Measurements from ENCODE around the gene IRF7.
A peak's percentile ranks its signal among the peaks of the same experiment; 100 is the strongest.
"Not testable (repeated sequence)": the region's sequence is repeated elsewhere in the genome, so short reads cannot be mapped to it uniquely, and the experiment has no call there.

The IRF7 gene

DNA sequence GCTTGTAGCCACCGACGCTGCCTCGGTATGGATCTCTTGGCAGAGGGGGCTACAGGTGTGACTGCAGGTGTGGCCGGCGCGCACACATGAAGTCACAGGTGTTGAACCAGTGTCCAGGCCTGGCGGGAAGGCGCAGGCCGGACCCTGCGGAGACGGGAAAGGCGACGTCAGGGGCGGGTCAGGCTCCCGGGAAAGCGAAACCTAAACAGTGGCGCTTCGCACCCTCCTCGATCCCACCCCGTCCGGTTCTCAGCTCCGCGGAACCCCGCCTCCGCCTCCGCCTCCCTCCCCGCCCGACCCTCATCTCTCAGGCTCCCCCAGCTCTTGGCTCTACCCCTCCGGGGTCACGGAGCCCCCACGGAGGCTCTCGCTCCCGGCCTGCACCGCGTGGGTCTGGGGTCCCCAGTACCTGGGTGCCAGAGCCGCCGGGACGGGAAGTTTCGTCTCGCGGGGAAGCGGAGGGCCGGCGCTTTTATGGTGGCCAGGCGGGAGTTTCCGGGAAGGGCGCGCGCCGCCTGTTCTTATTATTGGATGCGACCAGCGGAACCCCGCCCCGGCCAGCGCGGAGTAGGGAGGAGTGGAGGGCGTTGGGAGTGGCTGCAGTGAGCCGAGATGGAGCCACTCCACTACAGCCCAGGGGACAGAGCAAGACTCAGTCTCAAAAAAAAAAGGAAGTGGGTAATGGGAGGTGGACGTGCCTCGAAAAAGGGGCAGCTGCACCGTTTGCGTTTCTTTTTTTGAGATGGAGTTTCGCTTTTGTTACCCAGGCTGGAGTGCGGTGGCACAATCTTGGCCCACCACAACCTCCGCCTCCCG, at the start of gene IRF7:
Gene IRF7 (minus strand): TSS at position 447 of the 816 bp plus-strand sequence. CDS start 586 bp downstream, outside the sequence.
- DNase-seq (ENCODE audit: low read depth in 2 of 2), result peak; percentile 76 to 86

- no peak for DNase-seq (ENCODE audit: low read depth in 2 of 2)
These were observed 49.4 kb upstream of the IRF7 start for GRCh38 chr11:665062-665703.

- DNase-seq (ENCODE audit: low read depth in 2 of 2), result peak; percentile 27 to 34
These were observed 47.0 kb upstream of the IRF7 start for GRCh38 chr11:662689-663274.

- no peak for DNase-seq (ENCODE audit: low read depth in 2 of 2)
These were observed 45.1 kb upstream of the IRF7 start for GRCh38 chr11:660681-661444.

GRCh38 chr11:660281-660680, 44.5 kb upstream of the IRF7 start:
- DNase-seq (ENCODE audit: low read depth in 2 of 2), result no peak

DNA sequence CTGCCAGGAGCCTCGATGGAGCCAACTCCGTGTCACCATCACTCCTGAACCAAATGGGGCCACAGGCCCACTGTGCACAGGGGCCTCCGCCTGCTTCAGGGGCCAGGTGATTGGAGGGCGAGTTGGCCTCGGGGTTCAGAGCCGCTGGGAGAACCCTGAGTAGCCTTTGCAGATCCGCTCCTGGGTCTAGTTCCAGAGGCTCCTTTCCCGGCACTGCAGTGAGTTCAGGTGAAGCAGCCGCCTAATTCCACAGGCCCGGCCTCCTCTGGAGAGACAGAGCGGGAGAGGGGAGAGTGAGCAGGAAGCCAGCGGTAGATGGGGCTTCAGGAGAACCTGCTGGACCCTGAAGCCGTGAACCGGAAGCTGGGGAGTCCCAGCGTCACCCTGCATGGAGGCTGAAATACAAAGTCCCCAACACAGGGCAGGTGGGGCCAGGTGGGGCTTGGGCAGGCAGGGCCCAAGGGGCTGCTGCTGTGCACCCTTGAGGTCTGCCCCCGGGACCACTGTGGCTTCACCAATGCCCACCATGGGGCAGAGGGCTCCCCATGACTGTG, 43.9 kb upstream of the IRF7 start:
- DNase-seq (ENCODE audit: low read depth in 2 of 2), result no peak

GRCh38 chr11:657691-658126, 42.0 kb upstream of the IRF7 start:
- DNase-seq (ENCODE audit: low read depth in 2 of 2), result no peak

DNA sequence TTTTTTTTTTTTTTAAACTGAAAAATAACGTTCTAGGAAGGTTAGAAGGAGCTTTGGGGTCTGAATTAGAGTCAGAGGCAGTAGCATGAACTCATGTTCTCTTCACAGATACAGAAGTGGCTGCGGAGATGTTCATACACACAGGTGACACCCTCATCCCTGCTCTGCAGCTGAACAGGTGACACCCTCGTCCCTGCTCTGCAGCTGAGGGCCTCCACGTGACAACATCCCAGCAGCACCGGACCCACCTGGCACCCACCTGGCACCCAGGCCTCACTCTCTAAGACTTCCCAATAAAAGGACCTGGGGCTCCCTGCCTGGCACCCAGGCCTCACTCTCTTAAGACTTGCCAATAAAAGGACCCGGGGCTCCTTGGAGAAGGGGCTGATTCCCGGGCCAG, 41.1 kb upstream of the IRF7 start:
- no peak for DNase-seq (ENCODE audit: low read depth in 2 of 2)

DNA sequence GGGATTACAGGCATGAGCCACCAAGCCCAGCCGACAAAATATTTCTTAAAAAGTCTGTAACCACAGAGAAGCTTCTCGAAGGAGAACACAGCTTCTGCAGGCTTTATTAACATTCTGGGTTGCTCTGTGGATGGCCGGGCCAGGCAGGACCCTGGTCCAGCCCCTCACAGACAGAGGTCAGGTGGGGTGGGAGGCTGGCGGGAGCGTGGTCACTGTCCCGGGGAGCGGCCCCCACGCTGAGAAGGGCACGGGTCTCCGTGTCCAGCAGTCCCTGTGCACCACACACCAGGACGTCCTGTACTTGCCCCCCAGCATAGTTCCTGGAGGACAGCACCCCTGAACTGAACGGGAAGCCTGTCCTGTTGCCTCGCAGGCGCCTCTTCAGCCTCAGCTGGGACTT, 40.7 kb upstream of the IRF7 start:
- no peak for DNase-seq (ENCODE audit: low read depth in 2 of 2)

GRCh38 chr11:655036-655726, 39.4 kb upstream of the IRF7 start:
- no peak for DNase-seq (ENCODE audit: low read depth in 2 of 2)

- DNase-seq (ENCODE audit: low read depth in 2 of 2), result not testable (repeated sequence)
These were observed 38.7 kb upstream of the IRF7 start for GRCh38 chr11:654444-654843.

GRCh38 chr11:653837-654236, 38.1 kb upstream of the IRF7 start:
- DNase-seq (ENCODE audit: low read depth in 2 of 2), result no peak

DNA sequence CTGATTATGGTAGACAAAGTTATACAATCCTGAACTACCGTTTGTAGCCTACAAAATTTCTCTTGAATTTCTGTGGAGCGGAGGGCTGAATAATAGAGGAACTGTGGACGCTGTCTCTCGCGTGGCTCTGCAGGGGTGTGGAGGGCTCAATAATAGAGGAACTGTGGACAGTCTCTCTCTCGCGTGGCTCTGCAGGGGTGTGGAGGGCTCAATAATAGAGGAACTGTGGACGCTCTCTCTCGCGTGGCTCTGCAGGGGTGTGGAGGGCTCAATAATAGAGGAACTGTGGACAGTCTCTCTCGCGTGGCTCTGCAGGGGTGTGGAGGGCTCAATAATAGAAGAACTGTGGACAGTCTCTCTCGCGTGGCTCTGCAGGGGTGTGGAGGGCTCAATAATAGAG, 37.4 kb upstream of the IRF7 start:
- not testable (repeated sequence) for DNase-seq (ENCODE audit: low read depth in 2 of 2)

DNA sequence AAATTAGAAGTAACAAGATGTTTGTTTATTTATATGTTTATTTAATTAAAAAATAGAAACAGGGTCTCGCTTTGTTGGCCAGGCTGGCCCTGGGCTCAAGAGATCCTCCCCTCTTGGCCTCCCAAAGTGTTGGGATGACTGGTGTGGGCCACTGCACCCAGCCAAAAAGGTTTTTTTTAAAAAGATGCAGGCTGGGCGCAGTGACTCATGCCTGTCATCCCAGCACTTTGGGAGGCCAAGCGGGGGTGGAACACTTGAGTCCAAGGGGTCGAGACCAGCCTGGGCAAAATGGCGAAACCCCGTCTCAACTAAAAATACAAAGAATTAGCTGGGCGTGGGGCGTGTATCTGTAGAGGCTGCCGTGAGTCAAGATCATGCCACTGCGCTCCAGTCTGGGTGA, 34.7 kb upstream of the IRF7 start:
- no peak for DNase-seq (ENCODE audit: low read depth in 2 of 2)

DNA sequence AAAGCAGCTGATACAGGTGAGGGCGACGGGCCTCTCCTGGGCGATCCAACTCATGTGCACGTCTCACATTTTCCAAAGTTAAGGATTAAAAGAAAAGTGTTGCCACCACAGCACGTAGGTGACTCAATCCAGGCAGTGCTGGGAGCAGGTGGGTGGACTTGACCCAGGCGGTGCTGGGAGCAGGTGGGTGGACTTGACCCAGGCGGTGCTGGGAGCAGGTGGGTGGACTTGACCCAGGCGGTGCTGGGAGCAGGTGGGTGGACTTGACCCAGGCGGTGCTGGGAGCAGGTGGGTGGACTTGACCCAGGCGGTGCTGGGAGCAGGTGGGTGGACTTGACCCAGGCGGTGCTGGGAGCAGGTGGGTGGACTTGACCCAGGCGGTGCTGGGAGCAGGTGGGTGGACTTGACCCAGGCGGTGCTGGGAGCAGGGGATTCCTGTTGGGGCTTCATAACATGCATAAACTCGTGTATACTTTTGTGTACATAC, 32.0 kb upstream of the IRF7 start:
- DNase-seq (ENCODE audit: low read depth in 2 of 2), result not testable (repeated sequence)

GRCh38 chr11:646214-646613, 30.5 kb upstream of the IRF7 start:
- DNase-seq (ENCODE audit: low read depth in 2 of 2), result no peak

DNA sequence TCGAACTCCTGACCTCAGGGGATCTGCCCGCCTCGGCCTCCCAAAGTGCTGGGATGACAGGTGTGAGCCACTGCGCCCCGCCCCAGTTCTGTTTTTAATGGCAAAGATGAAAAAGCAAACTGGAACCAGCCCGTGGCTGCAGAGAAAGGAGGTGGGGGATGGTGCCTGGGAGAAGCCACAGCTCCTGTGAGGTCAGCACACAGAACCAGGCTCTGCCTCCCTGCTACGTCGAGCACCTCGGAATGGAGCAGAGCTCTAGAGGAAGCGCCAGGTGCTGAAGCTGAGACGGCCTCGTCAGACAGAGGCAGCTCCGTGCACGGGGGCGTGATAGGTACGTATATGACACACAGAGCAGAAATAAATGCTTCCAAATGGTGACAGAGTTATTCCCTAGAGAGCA, 29.8 kb upstream of the IRF7 start:
- no peak for DNase-seq (ENCODE audit: low read depth in 2 of 2)

DNA sequence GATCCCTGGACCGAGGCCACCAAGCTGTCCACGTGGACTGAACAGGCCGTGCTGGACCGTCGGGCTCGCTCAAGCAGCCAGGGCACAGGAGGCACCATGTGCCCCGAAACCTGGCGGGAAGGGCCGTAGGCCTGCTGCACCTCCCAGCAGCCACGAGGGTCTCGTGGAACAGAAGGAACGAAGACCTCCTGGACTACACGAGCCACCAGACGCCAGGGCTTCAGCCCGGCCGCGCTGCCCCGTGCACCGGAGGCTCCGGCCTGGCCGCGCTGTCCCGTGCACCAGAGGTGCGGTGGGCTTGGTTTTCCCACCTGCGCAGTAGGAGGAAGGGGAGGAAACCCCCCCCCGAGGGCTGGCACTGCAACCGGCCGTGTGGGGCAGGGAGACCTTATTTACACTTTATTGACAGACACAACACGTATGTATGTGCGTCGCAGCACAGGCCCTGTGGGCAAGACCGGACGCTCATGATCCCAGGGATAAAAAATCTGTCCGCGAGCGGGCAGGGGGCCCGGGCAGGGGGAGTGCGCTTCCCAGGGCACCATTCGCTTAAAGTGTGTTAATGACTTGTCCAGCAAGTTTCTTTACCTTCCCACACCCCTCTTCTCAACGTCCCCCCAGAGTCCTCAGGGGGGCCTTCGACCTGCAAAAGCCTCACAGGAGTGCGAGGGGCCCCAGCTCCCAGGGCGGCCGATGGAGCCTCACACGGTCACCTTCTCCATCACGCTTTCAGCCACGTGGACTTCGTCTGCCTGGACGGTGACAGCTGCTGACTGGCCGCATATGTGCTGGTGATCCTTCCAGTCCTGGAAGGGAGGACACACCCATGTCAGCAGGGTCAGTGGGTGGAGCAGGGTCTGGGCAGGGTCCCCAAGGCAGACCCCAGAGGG, 28.3 kb upstream of the IRF7 start:
- no peak for DNase-seq (ENCODE audit: low read depth in 2 of 2)

- no peak for DNase-seq (ENCODE audit: low read depth in 2 of 2)
These were observed 27.6 kb upstream of the IRF7 start for GRCh38 chr11:643366-643765.

DNA sequence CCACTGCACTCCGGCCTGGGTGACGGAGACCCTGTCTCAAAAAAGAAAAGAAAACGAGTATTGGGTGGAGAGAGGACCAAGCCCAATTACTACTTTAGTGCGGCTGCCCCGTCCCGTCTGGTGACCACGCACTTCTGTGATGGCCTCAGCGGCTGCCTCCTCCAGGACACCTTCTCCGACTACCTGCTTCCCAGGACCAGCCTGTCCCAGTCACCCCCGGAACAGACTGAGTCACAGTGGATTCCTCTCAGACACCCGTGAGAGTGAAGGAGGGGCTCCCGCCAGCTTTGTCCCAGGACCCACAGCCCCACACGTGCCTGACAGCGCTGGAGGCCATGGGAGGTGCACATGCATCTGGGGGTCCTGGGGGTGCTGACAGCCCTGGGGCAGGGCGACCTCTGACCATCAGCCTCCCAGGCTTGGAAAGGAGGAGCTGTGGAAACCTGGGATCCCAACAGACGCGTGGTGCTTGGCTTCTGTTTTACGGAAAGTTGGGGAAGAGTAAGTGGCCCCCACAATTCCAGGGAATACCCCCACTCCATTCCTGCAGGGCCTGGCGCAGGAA, 26.1 kb upstream of the IRF7 start:
- DNase-seq (ENCODE audit: low read depth in 2 of 2), result no peak

All from stimulated activated CD4-positive, alpha-beta T cell treated with anti-CD3 and anti-CD28 coated beads, Interleukin-4, amount 100 ng/mL, for 48 hours (primary cell).